HG03354 (cell line): ENCODE data around the gene CSTF1.
"Not testable (repeated sequence)": the region's sequence is repeated elsewhere in the genome, so short reads cannot be mapped to it uniquely, and the experiment has no call there.

Experiments
- ATAC-seq: cut with Tn5 transposase; IDR thresholded peaks from one replicate; pipeline ENCODE4 v1.9.1; 2021; ENCODE audit warnings: mild to moderate bottlenecking; ENCODE audit not compliant: unreplicated experiment, poor library complexity, severe bottlenecking

The CSTF1 gene

GRCh38 chr20:56368351-56369134, 23.9 kb upstream of the CSTF1 start:
- no peak for ATAC-seq

DNA sequence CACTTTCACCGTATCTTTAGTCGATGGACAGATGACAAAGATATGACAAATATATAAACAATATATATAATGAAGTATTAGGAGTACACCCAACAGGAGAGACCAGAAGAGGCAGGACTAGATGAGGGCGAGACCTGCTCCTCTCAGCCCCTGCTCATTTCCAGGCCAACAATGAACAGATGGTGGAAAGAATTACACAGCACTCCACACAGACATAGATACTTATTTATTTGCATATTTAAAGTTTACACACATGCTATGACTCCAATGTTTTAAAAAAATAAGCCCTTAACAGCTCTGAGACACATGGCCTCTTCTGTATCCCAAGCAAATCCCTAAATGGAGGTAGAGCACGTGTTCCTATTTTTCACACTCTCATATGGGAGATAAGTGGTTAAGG, 23.3 kb upstream of the CSTF1 start:
- ATAC-seq: no peak

DNA sequence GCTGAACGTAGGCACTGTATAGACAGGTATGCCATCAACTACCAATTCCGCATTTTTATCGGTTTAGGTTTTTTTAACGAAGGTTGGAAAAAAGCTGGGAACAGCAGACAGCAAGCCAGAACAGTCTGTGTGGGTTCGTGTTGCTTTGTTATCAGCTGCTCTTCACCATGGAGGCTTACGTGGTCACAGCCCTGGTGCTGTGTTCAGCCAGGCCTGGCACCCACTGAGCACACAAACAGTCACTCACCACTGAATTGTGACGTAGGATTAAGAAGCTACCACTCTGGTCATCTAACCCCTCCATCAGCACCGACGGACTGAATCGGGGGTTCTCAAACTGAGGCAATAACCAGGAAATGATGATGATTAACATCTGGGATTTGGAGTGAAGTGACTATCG, 20.5 kb upstream of the CSTF1 start:
- ATAC-seq: no peak

GRCh38 chr20:56372850-56373249, 19.6 kb upstream of the CSTF1 start:
- no peak for ATAC-seq

DNA sequence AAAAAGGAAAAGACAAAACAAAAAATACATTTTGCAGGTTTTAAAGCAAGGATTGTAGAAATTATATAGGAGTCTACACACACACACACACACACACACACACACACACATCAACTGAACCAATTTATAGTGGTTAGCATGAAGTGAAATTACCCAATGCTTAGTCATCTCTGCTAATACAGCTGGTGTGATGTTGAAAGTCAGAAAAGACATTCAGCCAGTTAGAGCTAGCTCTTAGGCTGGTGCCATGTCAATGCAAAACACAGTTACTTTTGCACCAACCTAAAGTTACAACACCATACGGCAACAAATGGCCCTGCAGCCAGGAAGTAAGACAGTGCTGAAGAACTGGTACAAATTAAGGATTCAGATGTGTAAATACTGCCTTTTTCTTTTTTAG, 18.5 kb upstream of the CSTF1 start:
- ATAC-seq: peak; percentile 71

- no peak for ATAC-seq
These were observed 16.1 kb upstream of the CSTF1 start for GRCh38 chr20:56376331-56376730.

GRCh38 chr20:56378386-56378785, 14.1 kb upstream of the CSTF1 start:
- no peak for ATAC-seq

GRCh38 chr20:56380375-56380774, 12.1 kb upstream of the CSTF1 start:
- ATAC-seq: no peak

DNA sequence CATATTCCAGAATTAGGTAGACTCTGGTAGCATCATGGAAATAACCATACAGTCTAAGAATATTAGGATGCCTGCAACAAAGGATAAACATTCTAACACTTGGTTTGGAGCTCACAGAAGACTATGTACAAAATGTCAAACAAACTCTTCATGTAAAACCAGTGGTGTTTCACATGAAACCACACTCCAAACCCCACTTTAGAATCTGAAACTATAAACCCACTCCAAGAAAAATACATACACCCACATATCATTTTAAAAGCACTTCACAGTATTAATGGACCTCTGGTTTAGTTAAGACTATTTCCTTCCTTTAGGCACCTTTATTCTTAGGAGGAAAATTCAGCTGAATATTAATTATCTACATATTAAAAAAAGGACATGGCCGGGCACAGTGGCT, 10.9 kb upstream of the CSTF1 start:
- ATAC-seq: no peak

GRCh38 chr20:56382696-56383095, 9.7 kb upstream of the CSTF1 start:
- ATAC-seq: no peak

DNA sequence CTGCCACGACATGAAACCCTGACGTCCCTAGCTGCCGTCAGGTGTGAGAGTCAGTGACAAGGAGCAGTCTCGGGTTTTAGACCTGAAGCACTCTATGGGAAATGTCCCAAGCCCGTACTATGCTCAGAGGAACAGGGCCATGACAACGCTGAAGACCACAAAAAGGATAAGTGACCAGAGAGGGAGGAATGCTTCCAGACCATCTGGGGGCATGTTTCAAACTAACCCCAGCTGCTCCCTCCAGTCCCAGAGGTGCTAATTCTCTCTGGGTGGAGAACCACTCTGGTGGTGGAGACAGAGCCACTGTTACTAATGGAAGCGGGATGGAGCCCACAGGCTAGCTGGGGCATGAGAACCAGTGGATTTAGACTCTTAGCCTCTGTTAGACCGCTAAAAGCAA, 9.1 kb upstream of the CSTF1 start:
- no peak for ATAC-seq

- no peak for ATAC-seq
These were observed 7.3 kb upstream of the CSTF1 start for GRCh38 chr20:56385130-56385529.

DNA sequence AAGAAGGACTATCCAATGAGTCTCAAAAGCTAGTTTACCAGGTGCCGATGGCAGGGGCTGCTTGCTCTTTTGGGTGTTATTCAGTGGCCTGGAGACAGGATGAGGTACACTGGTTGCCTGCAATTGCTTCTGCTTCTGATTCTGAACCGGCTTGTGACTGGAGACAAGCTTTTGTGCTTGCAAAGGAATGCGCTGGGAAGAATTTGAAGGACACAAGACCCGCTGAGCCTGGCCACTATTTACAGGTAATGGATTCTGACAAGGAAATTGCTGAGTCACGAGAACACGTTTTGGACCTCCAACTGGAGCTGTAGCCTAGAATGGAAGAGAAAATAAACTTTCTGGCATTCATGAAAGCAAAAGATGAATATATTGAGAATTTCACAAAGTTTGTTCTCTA, 6.2 kb upstream of the CSTF1 start:
- ATAC-seq: no peak

DNA sequence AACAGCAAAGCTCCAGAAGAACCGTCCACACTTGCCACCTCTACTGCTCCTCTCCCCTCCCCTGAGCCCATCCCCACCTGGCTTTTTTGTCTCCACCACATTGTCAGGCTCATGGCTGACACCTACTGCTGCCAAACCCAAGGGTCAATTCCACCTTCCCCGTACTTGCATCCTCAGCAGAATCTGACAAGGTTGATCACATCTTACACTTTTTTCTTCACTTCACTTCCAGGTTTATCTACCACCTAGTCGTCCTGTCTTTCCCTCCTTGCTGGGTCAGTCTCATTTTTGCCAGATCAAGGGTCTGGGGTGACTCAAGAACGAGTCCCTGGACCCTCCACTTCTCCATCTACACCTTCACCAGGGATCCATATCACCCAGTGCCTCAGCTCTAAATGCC, 3.6 kb upstream of the CSTF1 start:
- no peak for ATAC-seq

- ATAC-seq: no peak
These were observed 2.6 kb upstream of the CSTF1 start for GRCh38 chr20:56389807-56390206.

- ATAC-seq: not testable (repeated sequence)
These were observed 2.0 kb upstream of the CSTF1 start for GRCh38 chr20:56390396-56390795.

GRCh38 chr20:56391037-56391436, 1.4 kb upstream of the CSTF1 start:
- ATAC-seq: no peak

GRCh38 chr20:56391596-56392131, 781 bp upstream of the CSTF1 start:
- peak; percentile 45 for ATAC-seq

DNA sequence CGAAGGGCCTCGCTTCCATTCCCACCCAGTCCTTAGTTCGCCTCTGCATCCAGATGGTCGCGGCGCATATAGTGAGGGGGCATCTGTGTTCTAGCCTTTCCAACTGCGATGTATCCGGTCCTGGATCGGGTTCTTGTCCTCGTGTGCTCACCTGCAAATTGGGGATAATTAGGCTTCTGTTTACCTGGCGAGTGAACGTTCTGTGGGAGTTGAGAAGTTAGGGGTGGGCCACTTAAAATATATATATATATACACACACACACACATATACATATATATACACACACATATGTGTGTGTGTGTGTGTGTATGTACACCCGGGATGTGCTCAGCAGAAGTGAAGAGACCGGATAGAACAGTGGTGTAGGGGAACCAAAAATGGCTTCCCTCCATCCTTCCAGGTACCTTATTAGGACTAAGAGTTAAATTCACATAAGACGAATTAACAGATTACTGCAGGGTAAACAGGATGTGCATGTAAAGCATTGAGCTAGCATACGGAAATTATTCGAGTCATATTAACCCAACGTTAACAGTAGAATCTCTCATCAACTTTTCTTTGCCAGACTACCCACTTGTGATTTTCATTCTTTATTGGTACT, 537 bp downstream of the CSTF1 start:
- no peak for ATAC-seq

GRCh38 chr20:56393653-56394052, 1.2 kb downstream of the CSTF1 start:
- ATAC-seq: no peak

DNA sequence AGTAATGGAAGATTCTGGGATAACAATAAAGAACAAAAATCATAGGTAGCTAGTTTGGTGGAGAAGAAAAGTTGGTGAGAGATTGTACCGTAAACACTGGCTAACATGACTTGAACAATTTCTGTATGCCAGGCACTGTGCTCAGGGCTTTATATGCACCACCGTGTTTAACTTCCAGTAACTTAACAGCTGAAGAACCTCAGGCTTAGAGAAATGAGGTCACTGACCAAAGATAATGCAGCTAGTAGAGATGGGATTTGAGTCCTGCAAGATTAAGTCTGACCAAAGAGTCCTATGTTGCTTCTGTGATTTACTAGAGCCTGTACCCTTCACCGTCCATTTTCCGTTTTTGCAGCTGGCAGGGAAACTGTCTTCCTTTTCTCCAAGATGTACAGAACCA, 2.7 kb downstream of the CSTF1 start:
- ATAC-seq: no peak
